NCI-H446 treated with DMSO at 0.1 percent for 48 hours (cell line): ENCODE data around the gene COQ8B.
A peak's percentile ranks its signal among the peaks of the same experiment; 100 is the strongest.

Experiments used
- DNase-seq: peaks from one replicate; lab custom pipeline; 2025; lab: John Stamatoyannopoulos, UW

COQ8B gene

GRCh38 chr19:40691421-40692211, 25.1 kb downstream of the COQ8B start:
- peak; percentile 47 for DNase-seq

DNA sequence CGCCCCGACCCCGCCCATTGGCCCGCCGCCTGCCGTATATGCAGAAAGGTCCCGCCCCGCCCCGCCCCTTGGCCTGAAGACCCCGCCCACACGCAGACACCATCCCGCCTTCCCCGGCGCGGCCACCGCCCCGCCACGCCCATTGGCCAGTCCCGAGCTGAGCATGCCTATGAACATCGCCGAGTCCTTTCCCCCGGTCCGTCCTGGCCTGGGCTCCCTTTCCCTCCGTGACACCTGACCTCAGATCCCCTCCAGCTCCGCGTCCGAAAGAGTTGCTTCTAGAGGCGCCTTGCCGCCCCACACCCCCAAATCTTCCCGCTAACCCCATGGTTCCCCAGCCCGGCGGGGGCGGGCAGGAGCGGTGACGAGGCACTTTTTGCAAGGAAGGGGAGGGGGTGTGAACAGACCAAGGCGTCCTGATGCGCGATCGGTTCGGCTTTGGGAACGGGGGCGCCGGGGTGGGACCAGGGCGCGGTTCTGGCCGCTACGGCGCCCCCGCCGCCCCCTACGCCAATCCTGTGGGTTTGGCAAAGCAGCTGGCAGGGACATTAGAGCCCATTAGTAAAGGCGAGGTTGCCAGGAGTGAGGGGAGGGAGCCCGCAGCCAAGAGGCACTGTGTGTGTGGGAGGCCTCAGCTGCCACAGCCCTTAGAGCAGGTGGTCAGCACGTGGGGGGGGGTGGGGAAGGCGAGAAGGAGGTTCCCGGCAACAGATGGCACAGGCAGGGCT, 25.8 kb downstream of the COQ8B start:
- peak; percentile 84 for DNase-seq

- no peak for DNase-seq
Observed at GRCh38 chr19:40690050-40690692, 26.5 kb downstream of the COQ8B start, which contains the start of gene NUMBL. NUMBL (minus strand) TSS chr19:40690651; CDS start chr19:40690483, 168 bp downstream.

GRCh38 chr19:40689339-40690049, 27.2 kb downstream of the COQ8B start:
- no peak for DNase-seq

- DNase-seq: no peak
Observed at GRCh38 chr19:40688987-40689338, 27.7 kb downstream of the COQ8B start.

- DNase-seq: no peak
Observed at GRCh38 chr19:40688309-40688708, 28.4 kb downstream of the COQ8B start.

GRCh38 chr19:40687525-40688016, 29.1 kb downstream of the COQ8B start:
- no peak for DNase-seq

GRCh38 chr19:40686882-40687524, 29.7 kb downstream of the COQ8B start:
- no peak for DNase-seq

DNA sequence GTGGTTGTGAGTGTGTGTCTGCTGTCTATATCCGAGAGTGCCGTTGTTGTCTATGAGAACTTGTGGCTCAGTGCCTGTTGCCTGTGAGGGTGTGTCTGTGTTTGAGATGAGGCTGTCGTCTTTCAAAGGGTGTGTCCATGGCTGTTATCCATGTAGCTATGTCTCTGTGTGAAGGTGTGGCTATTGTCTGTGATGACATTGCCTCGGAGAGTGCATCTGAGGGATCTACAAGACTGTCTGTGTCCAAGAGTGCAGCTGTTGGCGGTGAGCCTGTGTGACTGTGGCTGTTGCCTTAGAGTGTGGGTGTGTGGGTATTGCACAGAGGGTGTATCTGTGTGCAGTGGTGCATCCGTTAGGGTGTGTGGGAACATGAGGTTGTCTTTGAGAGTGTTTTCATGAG, 31.1 kb downstream of the COQ8B start:
- DNase-seq: no peak

GRCh38 chr19:40685016-40685526, 31.6 kb downstream of the COQ8B start:
- DNase-seq: no peak

DNA sequence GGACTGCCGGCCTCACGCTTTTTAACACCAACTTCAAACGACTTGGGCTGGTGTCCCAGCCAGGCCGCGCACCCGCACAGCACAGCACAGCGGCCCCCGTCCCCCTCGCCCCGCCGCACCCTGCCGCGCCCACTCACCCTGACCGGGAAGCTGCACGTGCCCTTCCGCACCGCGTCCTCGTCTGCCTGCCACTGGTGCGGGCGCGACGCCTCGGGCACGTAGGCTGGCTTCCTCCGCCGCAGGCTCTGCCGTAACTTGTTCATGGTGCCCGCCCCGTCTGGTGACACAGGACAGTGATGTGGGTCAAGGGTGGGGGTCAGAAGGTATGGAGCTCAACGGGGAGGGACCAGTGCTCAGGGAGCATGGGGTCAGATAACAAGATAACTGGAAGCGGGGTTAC, 32.4 kb downstream of the COQ8B start:
- no peak for DNase-seq

DNA sequence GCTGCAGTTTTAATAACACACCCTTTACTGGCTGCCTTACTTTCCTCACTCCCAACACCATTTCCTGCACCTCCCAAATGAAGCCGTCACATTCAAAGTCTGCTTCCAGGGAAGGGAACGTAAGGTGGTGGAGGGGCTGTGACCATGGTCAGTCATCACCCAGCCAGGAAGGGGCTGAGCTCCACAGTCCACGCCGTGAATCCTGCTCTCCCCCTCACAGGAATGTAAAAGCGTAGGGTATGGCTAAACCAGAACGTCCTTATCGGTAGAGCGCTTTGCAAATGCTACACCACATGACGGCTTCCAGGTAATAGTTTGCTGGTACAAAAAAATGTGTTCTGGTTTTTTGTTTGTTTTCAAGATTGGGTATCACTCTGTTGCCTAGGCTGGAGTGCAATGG, 33.2 kb downstream of the COQ8B start:
- DNase-seq: no peak

GRCh38 chr19:40682431-40682964, 34.2 kb downstream of the COQ8B start:
- DNase-seq: no peak

DNA sequence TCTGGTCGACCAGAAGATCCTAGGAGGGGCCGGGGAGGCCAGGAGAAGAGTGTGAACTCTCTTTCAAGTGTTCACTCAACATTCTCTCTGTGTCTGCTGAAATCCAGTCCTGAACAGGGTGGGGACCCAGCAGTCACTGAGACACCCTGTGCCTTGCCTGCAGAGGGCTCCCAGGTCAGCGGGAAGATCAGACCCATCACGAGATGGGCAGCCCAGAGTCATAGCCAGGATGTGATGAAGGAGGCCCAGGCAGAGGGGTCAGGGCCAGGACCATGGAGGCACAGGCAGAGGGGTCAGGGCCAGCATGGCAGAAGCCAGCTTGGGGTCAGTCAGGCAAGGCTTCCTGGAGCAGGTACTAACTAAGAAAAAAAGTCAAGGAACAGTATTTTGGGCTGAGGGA, 35.6 kb downstream of the COQ8B start:
- DNase-seq: no peak

DNA sequence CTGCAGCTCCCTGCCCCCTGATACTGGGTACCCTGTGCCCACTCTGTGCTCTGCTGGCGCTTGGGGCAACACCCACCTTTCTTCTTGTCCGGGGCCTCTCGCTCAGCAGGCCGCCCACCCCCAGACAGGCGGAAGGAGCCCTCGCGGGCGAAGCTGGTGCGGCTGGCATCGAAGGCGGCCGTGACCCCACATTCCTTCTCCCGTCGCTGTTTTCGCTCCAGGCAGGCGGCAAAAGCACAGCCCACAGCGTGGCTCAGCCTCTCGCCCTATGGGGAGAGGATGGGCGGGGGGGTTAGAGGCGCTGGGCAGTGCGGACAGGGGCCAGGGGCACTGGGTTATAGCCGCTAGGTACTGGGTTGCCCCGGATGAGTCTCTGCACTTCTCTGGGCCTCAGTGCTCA, 39.5 kb downstream of the COQ8B start:
- no peak for DNase-seq

DNA sequence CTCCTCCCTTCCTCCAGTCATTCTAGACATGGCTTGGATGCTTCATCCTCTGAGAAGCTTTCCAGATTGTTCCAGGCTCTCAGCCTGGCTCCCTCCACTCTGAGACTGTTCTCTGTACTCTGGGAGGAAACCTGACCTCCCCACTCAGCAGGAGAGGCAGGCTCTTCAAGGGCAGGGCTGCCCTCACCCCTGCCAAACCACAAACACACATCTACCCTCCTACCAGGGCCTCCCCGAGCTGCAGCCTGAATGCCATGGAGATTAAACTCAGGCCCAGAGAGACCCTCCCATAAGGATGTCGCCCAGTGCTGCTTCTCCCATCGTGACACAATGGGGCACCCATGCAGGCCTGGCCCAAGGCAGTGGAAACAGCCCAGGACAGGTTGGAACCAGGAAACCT, 42.4 kb downstream of the COQ8B start:
- DNase-seq: no peak

DNA sequence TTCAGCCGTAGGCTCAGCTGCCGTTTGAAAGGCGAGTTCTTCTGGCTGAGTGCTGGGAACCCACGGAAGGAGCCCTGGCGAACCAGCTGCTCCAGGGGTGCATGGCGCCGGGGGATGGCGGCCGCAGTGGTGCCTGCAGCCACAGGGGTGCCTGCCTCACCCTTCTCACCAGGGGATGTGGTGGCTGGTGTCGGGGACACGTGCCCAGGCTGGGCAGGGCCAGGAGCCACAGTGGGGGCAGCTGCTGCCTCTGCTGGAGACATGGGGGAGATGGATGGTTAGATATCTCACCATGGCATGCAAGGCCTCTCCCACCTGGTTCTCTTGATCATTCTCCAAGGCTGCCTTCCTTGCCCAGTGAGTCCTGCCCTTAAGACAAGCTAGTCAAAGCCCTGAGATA, 43.3 kb downstream of the COQ8B start:
- DNase-seq: no peak

DNA sequence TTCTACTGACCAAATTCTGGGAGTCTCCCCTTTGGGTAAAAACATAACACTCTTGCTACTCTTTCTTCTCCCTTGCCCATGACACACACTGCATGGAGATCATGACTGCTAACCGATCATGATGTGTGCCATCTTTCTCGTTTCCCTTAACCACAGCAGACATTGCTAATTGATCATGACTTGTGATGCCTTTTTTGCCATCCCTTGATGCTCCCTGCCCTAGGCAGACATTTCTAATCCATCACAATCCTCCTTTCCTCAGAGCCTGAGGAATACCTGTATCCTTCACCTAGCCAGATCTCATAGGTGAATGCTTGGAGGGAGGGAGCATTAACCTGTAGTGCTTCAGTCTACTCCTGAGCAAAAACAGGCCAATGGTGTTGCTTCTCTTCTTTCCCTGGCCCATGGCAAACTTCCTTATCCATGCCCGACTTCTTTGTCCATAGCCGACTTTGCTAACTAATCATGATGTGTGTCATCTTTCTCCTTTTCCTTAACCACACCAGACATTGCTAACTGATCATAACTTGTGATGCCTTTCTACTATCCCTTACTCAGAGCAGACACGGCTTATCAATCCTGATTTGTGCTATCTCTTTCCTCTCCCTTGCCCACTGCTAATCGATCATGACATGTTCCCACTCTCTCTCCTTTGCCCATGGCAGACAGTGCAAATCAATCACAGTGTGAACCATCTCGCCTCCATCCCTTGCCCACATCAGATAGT, 44.0 kb downstream of the COQ8B start:
- DNase-seq: no peak

GRCh38 chr19:40672038-40672437, 44.6 kb downstream of the COQ8B start:
- DNase-seq: no peak

DNA sequence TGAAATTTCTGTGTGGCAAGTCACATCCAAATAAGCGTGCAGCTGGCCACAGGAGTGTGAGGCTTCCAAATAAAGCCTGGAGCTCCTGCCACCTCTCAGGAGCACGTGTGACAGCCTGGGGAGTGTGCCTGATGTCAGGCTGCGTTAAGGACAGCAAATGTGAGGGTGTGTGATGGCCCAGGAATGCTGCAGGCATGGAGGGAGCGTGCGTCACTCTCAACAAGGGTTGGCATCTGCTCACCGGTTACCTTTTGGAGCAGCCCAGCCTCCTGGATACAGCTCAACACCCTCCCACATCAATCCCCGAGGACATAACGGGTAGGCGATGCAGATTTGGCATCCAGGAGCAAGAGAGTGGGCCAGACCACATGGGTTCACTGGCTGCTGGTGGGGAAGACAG, 45.3 kb downstream of the COQ8B start:
- DNase-seq: no peak
